Prostate gland (tissue), 2 donors: ENCODE results near the gene CYBC1. TPM values are rescaled to one million over a fixed set of nuclear protein-coding genes. Genes with fewer than 3 reads are reported as not detected.
A peak's percentile ranks its signal among the peaks of the same experiment; 100 is the strongest.
"Not testable (repeated sequence)": the region's sequence is repeated elsewhere in the genome, so short reads cannot be mapped to it uniquely, and the experiment has no call there.

Experiments used
- DNase-seq: peaks from one replicate; pipeline ENCODE4 v3.0.0-alpha.2; 2019; ENCODE audit warnings: low spot score
- H3K27ac ChIP-seq, 2 donors: fragments of 200-600 bp; sonication (generic); 2 replicates each; pipeline ENCODE4 v1.5.1; 2017 to 2019
- H3K27me3 ChIP-seq: fragments of 200-600 bp; sonication (generic); replicated peaks from 2 replicates; pipeline ENCODE4 v1.5.1; 2019; ENCODE audit not compliant: insufficient read depth
- H3K36me3 ChIP-seq, 2 donors: fragments of 200-600 bp; sonication (generic); 1 replicate in 1 of 2; 2 replicates in 1 of 2; pipeline versions ENCODE4 v1.5.1 to v1.8.1; 2017 to 2019
- H3K4me1 ChIP-seq: fragments of 200-600 bp; sonication (generic); replicated peaks from 2 replicates; pipeline ENCODE4 v1.5.1; 2019
- H3K4me3 ChIP-seq, 2 donors: fragments of 200-600 bp; sonication (generic); 2 replicates each; pipeline ENCODE4 v1.5.1; 2017 to 2019
- H3K9me3 ChIP-seq: fragments of 200-600 bp; sonication (generic); 2 replicates; pipeline ENCODE4 v1.5.1; 2017
- CTCF ChIP-seq, 4 experiments: fragments of 200-600 bp in 2 of 4; fragments of 450-650 bp in 2 of 4; sonication (generic) in 2 of 4; IDR thresholded peaks; 1 replicate in 3 of 4; 2 replicates in 1 of 4; pipeline ENCODE4 v1.5.1; 2016 to 2019; ENCODE audit warnings: antibody characterized with exemption in 4 of 4, mild to moderate bottlenecking in 2 of 4, moderate library complexity in 2 of 4
- POLR2A ChIP-seq: fragments of 450-650 bp; IDR thresholded peaks from one replicate; pipeline ENCODE4 v1.6.1; 2016; ENCODE audit warnings: antibody characterized with exemption, mild to moderate bottlenecking
- POLR2AphosphoS5 ChIP-seq: sonication (generic); formaldehyde crosslinking; IDR thresholded peaks from one replicate; pipeline ENCODE4 v1.6.1; 2017; ENCODE audit warnings: antibody characterized with exemption
- WGBS: methylation state at CpG from one replicate; pipeline ENCODE4 v1.1.5; 2018; 5-methylcytosine and 5-hydroxymethylcytosine counted together
- intact Hi-C: fragments of 100-400 bp; cut with DNase I; formaldehyde crosslinking; loops from one replicate; pipeline ENCODE4 v1.14.2; 2022
- total RNA-seq, 2 donors: library from RNA; depleted of rRNA; stranded (reverse); fragments of >200 nt; gene quantifications; one replicate each; pipeline ENCODE4 v1.1.0, GENCODE V29; 2016

The CYBC1 gene
- total RNA-seq, 2 donors from 2014 or later: 74.3 to 81.8 TPM

GRCh38 chr17:82415786-82416185, 34.8 kb downstream of the CYBC1 start:
- Histone ChIP-seq H3K4me1 (peaks cover 6% of the 10 kb centered on the region), H3K36me3 (no peaks in the 10 kb centered on the region), H3K4me3 (no peak overlapping the region), H3K27ac (no peak overlapping the region), H3K9me3 (no peaks in the 10 kb centered on the region), H3K27me3 (no peaks in the 10 kb centered on the region)
- TF ChIP-seq POLR2A: no peak
- no peak for TF ChIP-seq CTCF (IDR thresholded peaks at IDR 0.05)
- no peak for TF ChIP-seq POLR2AphosphoS5
- no peak for DNase-seq
- 97% methylated on average over 9 of the region's 9 CpGs for WGBS
- intact Hi-C loops: loop anchor here (10.0 kb wide), 1 partner anchor 211 kb away; no protein-coding TSS in a partner anchor

DNA sequence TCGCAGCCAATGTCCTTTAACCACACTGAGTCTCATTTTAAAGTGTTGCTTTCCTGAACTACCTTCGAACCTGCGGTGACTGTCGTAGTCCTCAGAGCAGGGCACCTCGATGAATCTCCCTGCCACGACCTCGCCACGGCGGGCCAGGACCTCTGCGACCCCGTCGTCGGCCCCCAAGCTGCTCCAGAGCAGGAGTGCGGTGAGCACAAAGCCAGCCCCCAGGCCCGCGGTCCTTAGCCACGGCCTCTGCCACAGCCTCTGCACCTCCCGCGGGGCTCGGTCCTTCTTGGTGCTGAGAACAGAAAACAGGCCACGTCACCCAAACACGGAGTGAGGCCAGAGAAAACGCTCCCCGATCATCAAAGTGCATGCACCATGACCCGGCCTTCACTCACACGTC, 35.2 kb downstream of the CYBC1 start:
- intact Hi-C loops: loop anchor here (10.0 kb wide), 1 partner anchor 211 kb away; no protein-coding TSS in a partner anchor
- Histone ChIP-seq H3K36me3 (no peaks in the 10 kb centered on the region), H3K9me3 (no peaks in the 10 kb centered on the region), H3K27me3 (no peaks in the 10 kb centered on the region), H3K27ac (no peak overlapping the region), H3K4me1 (peaks cover 6% of the 10 kb centered on the region), H3K4me3 (no peak overlapping the region)
- TF ChIP-seq POLR2AphosphoS5 (no peak), CTCF (IDR thresholded peaks at IDR 0.05) (no peak), POLR2A (no peak)
- WGBS: 92% methylated on average over 20 of the region's 26 CpGs
- no peak for DNase-seq

GRCh38 chr17:82414548-82415281, 35.8 kb downstream of the CYBC1 start:
- no peaks in the 10 kb centered on the region for H3K36me3 ChIP-seq
- H3K4me3 ChIP-seq: no peak overlapping the region
- WGBS: 26% methylated on average over 38 of the region's 38 CpGs
- intact Hi-C loops: loop anchor here (1.0 to 10.0 kb wide), 2 partner anchors 61 to 210 kb away; no protein-coding TSS in a partner anchor
- peak in 3 of 4 experiments; percentile 55 to 74 (median 67) for TF ChIP-seq CTCF (IDR thresholded peaks at IDR 0.05)
- TF ChIP-seq POLR2A: no peak
- TF ChIP-seq POLR2AphosphoS5: peak; percentile 61
- peaks cover 6% of the 10 kb centered on the region for H3K4me1 ChIP-seq
- H3K27me3 ChIP-seq: no peaks in the 10 kb centered on the region
- no peak overlapping the region for H3K27ac ChIP-seq
- H3K9me3 ChIP-seq: no peaks in the 10 kb centered on the region
- peak; percentile 54 for DNase-seq

GRCh38 chr17:82412535-82413520, 37.7 kb downstream of the CYBC1 start:
- intact Hi-C loops: loop anchor here (10.0 kb wide), 1 partner anchor 208 kb away; no protein-coding TSS in a partner anchor
- no peak overlapping the region for H3K4me3 ChIP-seq
- no peak overlapping the region for H3K27ac ChIP-seq
- TF ChIP-seq POLR2AphosphoS5 (no peak), POLR2A (no peak), CTCF (IDR thresholded peaks at IDR 0.05) (no peak)
- H3K9me3 ChIP-seq: no peaks in the 10 kb centered on the region
- WGBS: 86% methylated on average over 29 of the region's 29 CpGs
- no peaks in the 10 kb centered on the region for H3K36me3 ChIP-seq
- H3K4me1 ChIP-seq: peaks cover 6% of the 10 kb centered on the region
- no peaks in the 10 kb centered on the region for H3K27me3 ChIP-seq
- no peak for DNase-seq

DNA sequence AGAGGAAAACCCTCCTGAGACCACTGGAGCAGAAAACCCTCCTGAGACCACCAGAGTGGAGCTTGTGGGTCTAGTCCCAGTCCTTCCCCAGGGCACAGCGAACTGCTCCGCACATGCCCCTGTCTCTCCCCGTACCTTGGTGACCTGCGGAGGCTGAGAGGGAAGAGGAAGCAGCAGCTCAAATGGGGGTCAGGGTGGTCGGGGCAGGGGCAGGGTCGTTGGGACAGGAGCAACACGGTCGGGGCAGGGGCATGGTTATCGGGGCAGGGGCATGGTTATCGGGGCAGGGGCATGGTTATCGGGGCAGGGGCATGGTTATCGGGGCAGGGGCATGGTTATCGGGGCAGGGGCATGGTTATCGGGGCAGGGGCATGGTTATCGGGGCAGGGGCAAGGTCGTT, 38.5 kb downstream of the CYBC1 start:
- H3K36me3 ChIP-seq, H3K4me1 ChIP-seq, H3K27me3 ChIP-seq, H3K9me3 ChIP-seq, DNase-seq, H3K27ac ChIP-seq, H3K4me3 ChIP-seq: not testable (repeated sequence)
- WGBS: 90% methylated on average over 16 of the region's 16 CpGs
- intact Hi-C loops: loop anchor here (10.0 kb wide), 1 partner anchor 207 kb away; no protein-coding TSS in a partner anchor
